H1 (cell line): ENCODE data around the gene FBH1. TPM values are rescaled to one million over a fixed set of nuclear protein-coding genes. Genes with fewer than 3 reads are reported as not detected.

Source experiments
- CTCF ChIA-PET: fragments of 300-600 bp; sonication (Branson Sonifier 250); formaldehyde crosslinking; loops from one replicate; lab custom pipeline; 2021; ENCODE audit not compliant: partially characterized antibody; lab: Charles Lee
- POLR2A ChIA-PET: fragments of 300-600 bp; sonication (Branson Sonifier 250); formaldehyde crosslinking; loops from one replicate; lab custom pipeline; 2021; ENCODE audit warnings: inconsistent platforms; ENCODE audit not compliant: partially characterized antibody; lab: Charles Lee
- DNase-seq, 2 experiments: peaks; one replicate each; pipeline versions ENCODE4 v3.0.0 to v3.0.0-alpha.2; 2010 to 2022; ENCODE audit warnings: low spot score in 2 of 2, low read depth in 1 of 2, mixed read lengths in 1 of 2
- FAIRE-seq: peaks from 2 replicates; lab custom pipeline; 2011; peaks lifted over from hg19 to GRCh38; lab: Jason Lieb, UNC
- H2AFZ ChIP-seq: 2 replicates; pipeline ENCODE4 v1.8.1; 2012; ENCODE audit warnings: low read length, inconsistent platforms
- H2AK5ac ChIP-seq: 2 replicates; pipeline ENCODE4 v1.6.1; 2013; ENCODE audit warnings: low read depth, low read length
- H2BK120ac ChIP-seq: replicated peaks from 2 replicates; pipeline ENCODE3; 2013; ENCODE audit warnings: low read depth, low read length, inconsistent platforms
- H2BK12ac ChIP-seq: 2 replicates; pipeline ENCODE4 v1.6.1; 2013; ENCODE audit warnings: low read depth, low read length
- H2BK15ac ChIP-seq: 2 replicates; pipeline ENCODE4 v1.6.1; 2013; ENCODE audit warnings: low read length
- H2BK20ac ChIP-seq: 2 replicates; pipeline ENCODE4 v1.6.1; 2013; ENCODE audit warnings: low read length
- H2BK5ac ChIP-seq: 2 replicates; pipeline ENCODE4 v1.6.1; 2013; ENCODE audit warnings: low read depth, low read length
- H3K14ac ChIP-seq: 2 replicates; pipeline ENCODE4 v1.6.1; 2013; ENCODE audit warnings: inconsistent platforms; ENCODE audit not compliant: insufficient read length
- H3K18ac ChIP-seq: 2 replicates; pipeline ENCODE4 v1.6.1; 2013; ENCODE audit warnings: low read length; ENCODE audit errors: extremely low read depth
- H3K23ac ChIP-seq: 2 replicates; pipeline ENCODE4 v1.6.1; 2013; ENCODE audit warnings: inconsistent platforms; ENCODE audit not compliant: insufficient read length
- H3K23me2 ChIP-seq: 2 replicates; pipeline ENCODE4 v1.6.1; 2013; ENCODE audit warnings: low read depth, low read length
- H3K27ac ChIP-seq: 2 replicates; pipeline ENCODE4 v1.6.1; 2011; ENCODE audit warnings: low read depth, low read length, inconsistent platforms
- H3K27me3 ChIP-seq, 4 experiments: replicated peaks in 1 of 4; 1 replicate in 1 of 4; 2 replicates in 3 of 4; pipeline versions ENCODE4 v1.6.1 to v1.8.1; 2011 to 2013; ENCODE audit warnings: low read length in 3 of 4, mild to moderate bottlenecking in 3 of 4, inconsistent platforms in 2 of 4, mixed read lengths in 2 of 4, moderate library complexity in 1 of 4; ENCODE audit not compliant: control insufficient read depth in 3 of 4, insufficient read depth in 3 of 4; ENCODE audit errors: extremely low read depth in 1 of 4
- H3K36me3 ChIP-seq, 4 experiments: 2 replicates each; pipeline versions ENCODE4 v1.6.1 to v1.8.1; 2011 to 2013; ENCODE audit warnings: mild to moderate bottlenecking in 4 of 4, low read length in 3 of 4, moderate library complexity in 2 of 4, control low read depth in 1 of 4, inconsistent platforms in 1 of 4; ENCODE audit not compliant: insufficient read depth in 4 of 4, control insufficient read depth in 2 of 4
- H3K4ac ChIP-seq: replicated peaks from 2 replicates; pipeline ENCODE3; 2013; ENCODE audit warnings: low read length, low read depth, mixed read lengths, inconsistent platforms; ENCODE audit not compliant: insufficient read length
- H3K4me1 ChIP-seq, 4 experiments: replicated peaks in 1 of 4; 1 replicate in 1 of 4; 2 replicates in 3 of 4; pipeline versions ENCODE4 v1.6.1 to v1.8.1; 2011 to 2013; ENCODE audit warnings: low read length in 3 of 4, inconsistent platforms in 2 of 4, mixed read lengths in 1 of 4; ENCODE audit not compliant: insufficient read depth in 4 of 4, control insufficient read depth in 3 of 4
- H3K4me2 ChIP-seq, 2 experiments: 2 replicates each; pipeline versions ENCODE4 v1.6.1 to v1.8.1; 2011 to 2013; ENCODE audit warnings: low read depth in 2 of 2, low read length in 2 of 2, control low read depth in 1 of 2, inconsistent platforms in 1 of 2, mild to moderate bottlenecking in 1 of 2; ENCODE audit not compliant: insufficient read depth in 1 of 2
- H3K4me3 ChIP-seq, 4 experiments: fragments of 200-600, 300-600 bp in 1 of 4; sonication (generic), shearing (Covaris generic), sonication (Bioruptor Twin) in 1 of 4; 2 replicates each; pipeline versions ENCODE4 v1.5.1 to v1.8.1; 2011 to 2016; ENCODE audit warnings: low read length in 4 of 4, low read depth in 3 of 4, control low read depth in 2 of 4, inconsistent platforms in 2 of 4, mild to moderate bottlenecking in 2 of 4, mixed read lengths in 1 of 4, moderate library complexity in 1 of 4; ENCODE audit not compliant: insufficient read depth in 2 of 4; ENCODE audit errors: extremely low read depth in 1 of 4
- H3K56ac ChIP-seq: replicated peaks from 2 replicates; pipeline ENCODE3; 2013; ENCODE audit warnings: low read depth, mild to moderate bottlenecking, mixed read lengths, low read length, inconsistent platforms; ENCODE audit not compliant: insufficient read length
- H3K79me1 ChIP-seq: 2 replicates; pipeline ENCODE4 v1.6.1; 2013; ENCODE audit warnings: low read depth, low read length, control low read depth
- H3K79me2 ChIP-seq, 2 experiments: 2 replicates each; pipeline versions ENCODE4 v1.6.1 to v1.8.1; 2012 to 2013; ENCODE audit warnings: low read length in 2 of 2, mild to moderate bottlenecking in 2 of 2, inconsistent platforms in 1 of 2; ENCODE audit not compliant: insufficient read depth in 2 of 2, control insufficient read depth in 1 of 2
- H3K9ac ChIP-seq, 4 experiments: replicated peaks in 1 of 4; 1 replicate in 1 of 4; 2 replicates in 3 of 4; pipeline versions ENCODE4 v1.6.1 to v1.8.1; 2011 to 2013; ENCODE audit warnings: low read depth in 3 of 4, low read length in 3 of 4, control low read depth in 2 of 4, mild to moderate bottlenecking in 2 of 4, moderate library complexity in 2 of 4, inconsistent platforms in 1 of 4; ENCODE audit errors: extremely low read depth in 1 of 4
- H3K9me3 ChIP-seq, 2 experiments: 2 replicates each; pipeline versions ENCODE4 v1.6.1 to v1.8.1; 2012 to 2013; ENCODE audit warnings: mild to moderate bottlenecking in 2 of 2, moderate library complexity in 2 of 2, control low read depth in 1 of 2, inconsistent platforms in 1 of 2, low read depth in 1 of 2, low read length in 1 of 2, mixed read lengths in 1 of 2; ENCODE audit not compliant: insufficient read depth in 2 of 2
- H4K20me1 ChIP-seq, 2 experiments: replicated peaks in 1 of 2; 2 replicates each; pipeline versions ENCODE3 to v1.8.1; 2011 to 2013; ENCODE audit warnings: inconsistent platforms in 2 of 2, low read length in 2 of 2, mild to moderate bottlenecking in 1 of 2; ENCODE audit not compliant: insufficient read depth in 2 of 2, control insufficient read depth in 1 of 2
- H4K5ac ChIP-seq: 2 replicates; pipeline ENCODE4 v1.6.1; 2013; ENCODE audit warnings: low read length, low read depth, mixed read lengths, inconsistent platforms; ENCODE audit not compliant: insufficient read length
- H4K8ac ChIP-seq: 2 replicates; pipeline ENCODE4 v1.8.0; 2013; ENCODE audit warnings: mild to moderate bottlenecking, moderate library complexity, low read length, inconsistent platforms; ENCODE audit not compliant: insufficient read depth; ENCODE audit errors: extremely low read depth
- H4K91ac ChIP-seq: replicated peaks from 2 replicates; pipeline ENCODE3; 2013; ENCODE audit warnings: low read length, mixed read lengths, inconsistent platforms; ENCODE audit not compliant: insufficient read length
- ASH2L ChIP-seq: fragments of 200-600, 300-600 bp; sonication (generic); IDR thresholded peaks from one replicate; pipeline ENCODE4 v1.7.1; 2017; ENCODE audit warnings: low read length
- ATF2 ChIP-seq: IDR thresholded peaks from 2 replicates; pipeline ENCODE4 v1.6.1; 2012; ENCODE audit warnings: low read length, inconsistent platforms
- BRCA1 ChIP-seq: IDR thresholded peaks from 2 replicates; pipeline ENCODE4 v1.6.1; 2012; ENCODE audit warnings: low read depth, low read length, improper control_type of control experiment
- CEBPB ChIP-seq: IDR thresholded peaks from 2 replicates; pipeline ENCODE4 v1.6.1; 2012; ENCODE audit warnings: low read depth, low read length
- CTCF ChIP-seq, 3 experiments: IDR thresholded peaks; 1 replicate in 2 of 3; 2 replicates in 1 of 3; pipeline versions ENCODE4 v1.5.1 to v1.6.1; 2011; ENCODE audit warnings: low read length in 3 of 3, mild to moderate bottlenecking in 3 of 3, inconsistent platforms in 2 of 3, low read depth in 1 of 3, moderate library complexity in 1 of 3; ENCODE audit not compliant: insufficient read depth in 1 of 3; ENCODE audit errors: control extremely low read depth in 1 of 3
- EZH2 ChIP-seq: fragments of 200-600 bp; sonication (generic); IDR thresholded peaks from 2 replicates; pipeline ENCODE4 v1.7.1; 2012; ENCODE audit warnings: low read depth, mild to moderate bottlenecking, moderate library complexity, low read length, inconsistent platforms; ENCODE audit not compliant: severe bottlenecking
- RBBP5 ChIP-seq: IDR thresholded peaks from 2 replicates; pipeline ENCODE4 v1.7.1; 2012; ENCODE audit warnings: low read depth, mild to moderate bottlenecking, inconsistent platforms, low read length, moderate library complexity, borderline replicate concordance
- SP2 ChIP-seq: IDR thresholded peaks from 2 replicates; pipeline ENCODE4 v1.6.1; 2012; ENCODE audit warnings: mild to moderate bottlenecking, low read length, inconsistent platforms
- TBP ChIP-seq: IDR thresholded peaks from 2 replicates; pipeline ENCODE4 v1.6.1; 2011; ENCODE audit warnings: low read depth, low read length, improper control_type of control experiment
- WGBS, 2 experiments: shearing (Covaris generic) in 1 of 2; methylation state at CpG; one replicate each; pipeline versions ENCODE4 v1.1.6 to v1.1.7; 2013 to 2015; ENCODE audit warnings: low lambda C conversion rate in 2 of 2, mixed read lengths in 2 of 2, inconsistent platforms in 1 of 2, low coverage in 1 of 2, missing lambda C conversion rate in 1 of 2; ENCODE audit not compliant: insufficient replicate concordance in 2 of 2, insufficient coverage in 1 of 2, insufficient read length in 1 of 2; ENCODE audit errors: extremely low coverage in 1 of 2, missing lambda C conversion rate in 1 of 2; 5-methylcytosine and 5-hydroxymethylcytosine counted together
- polyA plus RNA-seq, 7 experiments: library from polyadenylated mRNA; depleted of rRNA in 3 of 7; stranded (reverse) in 5 of 7; unstranded in 2 of 7; fragments of >200 nt in 5 of 7; fragments of 200-250 nt in 2 of 7; gene quantifications; 1 replicate in 5 of 7; 2 replicates in 1 of 7; 4 replicates in 1 of 7; pipeline versions ENCODE4 v1.2.1 to v1.2.3, GENCODE V29; 2011 to 2013; ENCODE audit warnings: missing spikeins in 2 of 7, mixed read lengths in 2 of 7
- total RNA-seq: library from RNA; stranded (reverse); fragmentation: NEBNext Ultra II Directional; extraction: Animal tissue kit (Norgen Biotek cat#: 25700); gene quantifications from 2 replicates; pipeline ENCODE4 v1.2.1, GENCODE V29; 2021

Gene FBH1
- total and polyA plus RNA-seq, 2 of the 8 experiments (the other 6 are each of a cell fraction or from before 2014, with no cell fraction given) = 31.1 to 51.8 TPM

GRCh38 chr10:5971315-5971832 lies 81.3 kb downstream of the FBH1 start:
- H3K56ac ChIP-seq = no peak overlapping the region
- H2BK12ac ChIP-seq = no peak overlapping the region
- CTCF ChIA-PET = interaction anchor here (0.7 to 1.6 kb wide), 3 partner anchors 11 to 146 kb away, joined by 3 to 7 read pairs (median 3); no protein-coding TSS in a partner anchor
- no peaks in the 10 kb centered on the region; a peak in 1 of 7 replicates for H3K4me1 ChIP-seq
- H3K9ac ChIP-seq = no peak overlapping the region
- POLR2A ChIA-PET = no interaction called here
- no peak overlapping the region for H2BK15ac ChIP-seq
- H2BK20ac ChIP-seq = no peak overlapping the region
- H3K79me2 ChIP-seq = no peaks in the 10 kb centered on the region
- H2BK5ac ChIP-seq = no peak overlapping the region
- DNase-seq (peak in 1 of 2 experiments; percentile 8), FAIRE-seq (no peak)
- no peak overlapping the region for H3K4me3 ChIP-seq
- H4K91ac ChIP-seq = no peak overlapping the region
- H3K79me1 ChIP-seq = no peaks in the 10 kb centered on the region; the same call in 1 of the 2 replicates
- H3K27ac ChIP-seq = no peak overlapping the region
- H3K23ac ChIP-seq = no peak overlapping the region
- no peak overlapping the region for H2BK120ac ChIP-seq
- H3K9me3 ChIP-seq = no peaks in the 10 kb centered on the region
- H2AFZ ChIP-seq = no peak overlapping the region
- no peak overlapping the region for H3K14ac ChIP-seq
- H2AK5ac ChIP-seq = no peak overlapping the region
- peaks cover 0 to 2% of the 10 kb centered on the region in 2 experiments for H4K20me1 ChIP-seq
- no peak overlapping the region for H4K5ac ChIP-seq
- WGBS, 2 experiments = 87% methylated on average over 8 of the region's 8 CpGs; no CpG with 5 or more reads in 1 of the 2 experiments
- H4K8ac ChIP-seq = no peak overlapping the region
- no peaks in the 10 kb centered on the region for H3K36me3 ChIP-seq
- no peak overlapping the region for H3K4me2 ChIP-seq
- H3K4ac ChIP-seq = no peak overlapping the region
- no peak overlapping the region for H3K18ac ChIP-seq
- H3K23me2 ChIP-seq = no peaks in the 10 kb centered on the region; the same call in 1 of the 2 replicates
- peaks cover 3 to 13% (median 12%) of the 10 kb centered on the region in 4 experiments for H3K27me3 ChIP-seq
- TF ChIP-seq EZH2 = no peak
- no peak for TF ChIP-seq CEBPB
- TF ChIP-seq CTCF (IDR thresholded peaks at IDR 0.05; ENCODE audit: control extremely low read depth in 1 of 3, insufficient read depth in 1 of 3, low read depth in 1 of 3, low read length in 3 of 3) = no peak
- TF ChIP-seq SP2 = no peak
- TF ChIP-seq ASH2L = no peak
- no peak for TF ChIP-seq ATF2
- no peak for TF ChIP-seq RBBP5
- no peak for TF ChIP-seq BRCA1
- no peak for TF ChIP-seq TBP
